Measurements from ENCODE around the gene POLRMT. TPM values are rescaled to one million over a fixed set of nuclear protein-coding genes. Genes with fewer than 3 reads are reported as not detected.
A peak's percentile ranks its signal among the peaks of the same experiment; 100 is the strongest.

Gene POLRMT
- total and polyA plus RNA-seq, 4 donors, result 16.1 to 76.7 (median 38.4) TPM

DNA sequence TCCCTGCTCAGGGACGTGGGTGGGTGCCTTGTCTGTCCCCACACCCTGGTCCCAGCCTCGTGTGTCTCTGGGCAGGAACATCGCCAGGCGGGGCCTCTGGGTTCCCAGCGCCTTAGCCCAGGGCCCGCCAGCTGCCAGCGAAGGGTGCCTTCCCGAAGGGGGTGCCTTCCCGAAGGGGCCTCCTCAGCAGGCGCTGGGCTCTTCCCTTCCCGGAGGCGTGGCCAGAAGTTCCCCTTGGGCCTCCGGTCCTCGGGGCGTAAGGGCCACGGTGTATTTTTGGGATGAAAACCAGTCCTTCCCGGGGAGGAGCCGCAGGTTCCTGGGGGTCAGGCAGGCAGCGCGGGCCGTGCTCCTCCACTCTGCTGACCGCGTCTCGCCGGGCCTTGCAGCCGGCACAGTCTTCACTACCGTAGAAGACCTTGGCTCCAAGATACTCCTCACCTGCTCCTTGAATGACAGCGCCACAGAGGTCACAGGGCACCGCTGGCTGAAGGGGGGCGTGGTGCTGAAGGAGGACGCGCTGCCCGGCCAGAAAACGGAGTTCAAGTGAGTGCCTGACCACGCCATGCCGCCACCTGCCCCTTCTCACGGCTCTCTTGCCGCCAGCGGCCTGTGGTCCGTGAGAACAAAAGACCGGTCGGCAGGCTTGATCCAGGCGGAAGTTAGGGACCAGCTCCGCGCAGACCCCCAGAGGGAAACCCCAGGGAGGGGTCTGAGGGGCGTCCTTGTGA, 54.1 kb downstream of the POLRMT start:
- no peaks in the 10 kb centered on the region for H3K9me3 ChIP-seq (ENCODE audit: control insufficient read depth in 4 of 4, insufficient read depth in 3 of 4, low read length in 3 of 4)
- TF ChIP-seq, protein P1, sequence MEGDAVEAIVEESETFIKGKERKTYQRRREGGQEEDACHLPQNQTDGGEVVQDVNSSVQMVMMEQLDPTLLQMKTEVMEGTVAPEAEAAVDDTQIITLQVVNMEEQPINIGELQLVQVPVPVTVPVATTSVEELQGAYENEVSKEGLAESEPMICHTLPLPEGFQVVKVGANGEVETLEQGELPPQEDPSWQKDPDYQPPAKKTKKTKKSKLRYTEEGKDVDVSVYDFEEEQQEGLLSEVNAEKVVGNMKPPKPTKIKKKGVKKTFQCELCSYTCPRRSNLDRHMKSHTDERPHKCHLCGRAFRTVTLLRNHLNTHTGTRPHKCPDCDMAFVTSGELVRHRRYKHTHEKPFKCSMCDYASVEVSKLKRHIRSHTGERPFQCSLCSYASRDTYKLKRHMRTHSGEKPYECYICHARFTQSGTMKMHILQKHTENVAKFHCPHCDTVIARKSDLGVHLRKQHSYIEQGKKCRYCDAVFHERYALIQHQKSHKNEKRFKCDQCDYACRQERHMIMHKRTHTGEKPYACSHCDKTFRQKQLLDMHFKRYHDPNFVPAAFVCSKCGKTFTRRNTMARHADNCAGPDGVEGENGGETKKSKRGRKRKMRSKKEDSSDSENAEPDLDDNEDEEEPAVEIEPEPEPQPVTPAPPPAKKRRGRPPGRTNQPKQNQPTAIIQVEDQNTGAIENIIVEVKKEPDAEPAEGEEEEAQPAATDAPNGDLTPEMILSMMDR (IDR thresholded peaks at IDR 0.05; ENCODE audit: control extremely low read depth, extremely low read depth), result no peak
- H3K27me3 ChIP-seq (ENCODE audit: control insufficient read depth in 3 of 3, insufficient read depth in 3 of 3, low read length in 2 of 3), result no peaks in the 10 kb centered on the region
- H3K9ac ChIP-seq (ENCODE audit: insufficient read depth in 1 of 2, low read length in 2 of 2), result no peak overlapping the region
- no peak for DNase-seq
- no peak overlapping the region for H3K4me3 ChIP-seq
- H3K27ac ChIP-seq (ENCODE audit: low read depth in 1 of 2, low read length in 1 of 2), result no peak overlapping the region
- 93 to 94% methylated on average over 46 of the region's 46 CpGs for WGBS, 2 donors
- H3K4me1 ChIP-seq (ENCODE audit: control insufficient read depth in 5 of 5, insufficient read depth in 5 of 5, low read length in 5 of 5), result peaks cover 0 to 20% (median 11%) of the 10 kb centered on the region in 5 donors
- H3K36me3 ChIP-seq (ENCODE audit: control insufficient read depth in 4 of 4, insufficient read depth in 4 of 4, low read length in 4 of 4), result peaks cover 2 to 61% (median 7%) of the 10 kb centered on the region in 4 donors
- ATAC-seq (ENCODE audit: insufficient read depth, low FRiP score), result no peak

DNA sequence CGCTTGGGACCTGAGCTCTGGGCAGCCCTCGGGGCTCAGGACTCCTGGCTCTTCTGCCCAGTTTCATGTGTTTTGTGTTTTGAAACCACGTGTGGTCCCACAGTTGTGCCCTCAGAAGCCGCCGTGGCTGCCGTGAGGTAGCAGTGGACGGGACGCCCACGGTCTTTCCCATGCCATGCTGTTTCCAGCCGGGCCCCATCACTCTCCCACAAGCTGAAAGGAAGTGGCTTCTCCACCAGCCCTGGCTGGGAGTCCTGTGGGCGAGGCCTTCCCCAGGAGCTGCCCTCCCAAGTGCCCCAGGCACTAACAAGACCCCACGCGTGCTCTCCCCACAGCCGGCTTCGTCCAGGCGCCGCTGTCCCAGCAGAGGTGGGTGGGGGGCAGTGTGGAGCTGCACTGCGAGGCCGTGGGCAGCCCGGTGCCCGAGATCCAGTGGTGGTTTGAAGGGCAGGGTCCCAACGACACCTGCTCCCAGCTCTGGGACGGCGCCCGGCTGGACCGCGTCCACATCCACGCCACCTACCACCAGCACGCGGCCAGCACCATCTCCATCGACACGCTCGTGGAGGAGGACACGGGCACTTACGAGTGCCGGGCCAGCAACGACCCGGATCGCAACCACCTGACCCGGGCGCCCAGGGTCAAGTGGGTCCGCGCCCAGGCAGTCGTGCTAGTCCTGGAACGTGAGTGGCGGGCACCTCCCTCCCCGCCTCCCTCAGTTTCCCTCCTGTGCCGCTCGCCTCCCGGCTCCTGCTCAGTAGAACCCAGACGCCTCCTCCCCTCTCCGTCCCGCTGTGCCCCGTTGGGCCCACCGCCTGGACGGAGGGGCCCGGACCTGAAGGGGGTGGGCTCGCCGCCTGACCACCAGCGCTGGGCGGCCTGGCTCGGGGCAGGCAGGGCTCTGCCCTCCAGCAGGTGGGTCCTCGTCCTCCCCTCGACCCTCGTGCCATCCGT, 55.6 kb downstream of the POLRMT start:
- no peak for ATAC-seq (ENCODE audit: insufficient read depth, low FRiP score)
- Histone ChIP-seq H3K36me3 (ENCODE audit: control insufficient read depth in 4 of 4, insufficient read depth in 4 of 4, low read length in 4 of 4) (peaks cover 2 to 53% (median 5%) of the 10 kb centered on the region in 4 donors), H3K27me3 (ENCODE audit: control insufficient read depth in 3 of 3, insufficient read depth in 3 of 3, low read length in 2 of 3) (no peaks in the 10 kb centered on the region), H3K9me3 (ENCODE audit: control insufficient read depth in 4 of 4, insufficient read depth in 3 of 4, low read length in 3 of 4) (no peaks in the 10 kb centered on the region), H3K4me1 (ENCODE audit: control insufficient read depth in 5 of 5, insufficient read depth in 5 of 5, low read length in 5 of 5) (peaks cover 0 to 26% (median 18%) of the 10 kb centered on the region in 5 donors), H3K9ac (ENCODE audit: insufficient read depth in 1 of 2, low read length in 2 of 2) (no peak overlapping the region), H3K4me3 (no peak overlapping the region), H3K27ac (ENCODE audit: low read depth in 1 of 2, low read length in 1 of 2) (peak overlapping the region in 1 of 2 donors; percentile 37)
- WGBS, 2 donors, result 91 to 94% methylated on average over 66 of the region's 66 CpGs
- DNase-seq, result no peak
- TF ChIP-seq, protein P1 (IDR thresholded peaks at IDR 0.05; ENCODE audit: control extremely low read depth, extremely low read depth), result no peak

DNA sequence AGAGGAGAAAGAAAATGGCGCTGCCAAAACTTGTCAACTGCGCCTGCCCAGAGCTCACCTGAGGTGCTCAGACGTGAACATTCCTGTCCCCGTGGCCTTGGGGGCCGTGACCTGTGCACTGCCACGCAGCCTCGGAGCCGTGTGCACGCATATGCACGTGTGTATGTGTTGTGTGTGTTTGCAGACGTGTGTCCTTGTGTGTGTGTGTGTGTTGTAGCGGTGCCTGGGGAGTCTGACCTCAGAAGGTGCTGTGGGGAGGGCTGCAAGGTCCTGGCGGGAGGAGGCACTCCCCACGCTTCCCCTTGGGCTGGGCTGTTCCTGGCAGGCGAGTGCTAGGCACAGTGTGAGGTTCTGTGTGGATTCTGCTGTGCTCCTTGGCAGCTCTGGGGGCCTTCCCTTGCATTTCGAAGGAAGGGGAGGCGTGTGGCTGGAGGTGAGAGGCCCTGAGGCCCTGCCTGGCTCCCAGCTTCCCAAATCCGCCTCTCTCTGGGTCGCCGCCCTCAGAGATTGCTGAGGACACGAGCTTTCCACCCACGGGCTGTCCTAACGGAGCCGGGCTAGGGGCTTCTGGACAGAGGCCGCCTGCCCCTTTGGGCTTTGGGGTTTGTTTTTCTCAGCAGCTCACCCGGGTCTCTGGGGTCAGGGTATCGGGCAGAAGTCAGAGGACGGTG, 56.4 kb downstream of the POLRMT start:
- H3K27me3 ChIP-seq (ENCODE audit: control insufficient read depth in 3 of 3, insufficient read depth in 3 of 3, low read length in 2 of 3), result no peaks in the 10 kb centered on the region
- no peak overlapping the region for H3K9ac ChIP-seq (ENCODE audit: insufficient read depth in 1 of 2, low read length in 2 of 2)
- no peak for DNase-seq
- no peak overlapping the region for H3K4me3 ChIP-seq
- H3K9me3 ChIP-seq (ENCODE audit: control insufficient read depth in 4 of 4, insufficient read depth in 3 of 4, low read length in 3 of 4), result no peaks in the 10 kb centered on the region
- TF ChIP-seq, protein P1 (IDR thresholded peaks at IDR 0.05; ENCODE audit: control extremely low read depth, extremely low read depth), result no peak
- H3K27ac ChIP-seq (ENCODE audit: low read depth in 1 of 2, low read length in 1 of 2), result peak overlapping the region in 1 of 2 donors; percentile 37
- 90% methylated on average over 27 to 28 of the region's 28 CpGs for WGBS, 2 donors
- peaks cover 0 to 26% (median 18%) of the 10 kb centered on the region in 5 donors for H3K4me1 ChIP-seq (ENCODE audit: control insufficient read depth in 5 of 5, insufficient read depth in 5 of 5, low read length in 5 of 5)
- ATAC-seq (ENCODE audit: insufficient read depth, low FRiP score), result no peak
- peaks cover under 1 to 45% (median 4%) of the 10 kb centered on the region in 4 donors for H3K36me3 ChIP-seq (ENCODE audit: control insufficient read depth in 4 of 4, insufficient read depth in 4 of 4, low read length in 4 of 4)
